ENCODE results near the gene SPATA13. TPM values are rescaled to one million over a fixed set of nuclear protein-coding genes. Genes with fewer than 3 reads are reported as not detected.

Gene SPATA13
- total RNA-seq, 2 donors from 2014 or later = 85.2 to 163 TPM

GRCh38 chr13:24223341-24224231, 63.1 kb downstream of the SPATA13 start:
- TF ChIP-seq POLR2A (IDR thresholded peaks at IDR 0.05) = no peak
- TF ChIP-seq, protein P1, sequence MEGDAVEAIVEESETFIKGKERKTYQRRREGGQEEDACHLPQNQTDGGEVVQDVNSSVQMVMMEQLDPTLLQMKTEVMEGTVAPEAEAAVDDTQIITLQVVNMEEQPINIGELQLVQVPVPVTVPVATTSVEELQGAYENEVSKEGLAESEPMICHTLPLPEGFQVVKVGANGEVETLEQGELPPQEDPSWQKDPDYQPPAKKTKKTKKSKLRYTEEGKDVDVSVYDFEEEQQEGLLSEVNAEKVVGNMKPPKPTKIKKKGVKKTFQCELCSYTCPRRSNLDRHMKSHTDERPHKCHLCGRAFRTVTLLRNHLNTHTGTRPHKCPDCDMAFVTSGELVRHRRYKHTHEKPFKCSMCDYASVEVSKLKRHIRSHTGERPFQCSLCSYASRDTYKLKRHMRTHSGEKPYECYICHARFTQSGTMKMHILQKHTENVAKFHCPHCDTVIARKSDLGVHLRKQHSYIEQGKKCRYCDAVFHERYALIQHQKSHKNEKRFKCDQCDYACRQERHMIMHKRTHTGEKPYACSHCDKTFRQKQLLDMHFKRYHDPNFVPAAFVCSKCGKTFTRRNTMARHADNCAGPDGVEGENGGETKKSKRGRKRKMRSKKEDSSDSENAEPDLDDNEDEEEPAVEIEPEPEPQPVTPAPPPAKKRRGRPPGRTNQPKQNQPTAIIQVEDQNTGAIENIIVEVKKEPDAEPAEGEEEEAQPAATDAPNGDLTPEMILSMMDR (IDR thresholded peaks at IDR 0.05) = no peak
- no peak for TF ChIP-seq POLR2AphosphoS5 (IDR thresholded peaks at IDR 0.05)
- no peak overlapping the region for H3K27ac ChIP-seq
- no peaks in the 10 kb centered on the region for H3K9me3 ChIP-seq
- H3K36me3 ChIP-seq = peaks cover 0 to 4% of the 10 kb centered on the region in 2 donors
- no peak for DNase-seq (ENCODE audit: low spot score)
- 92% methylated on average over 42 of the region's 42 CpGs for WGBS
- no peaks in the 10 kb centered on the region for H3K27me3 ChIP-seq (replicated peaks; ENCODE audit: insufficient read depth)
- intact Hi-C loops (cut with DNase I) = no loop called here
- no peak overlapping the region for H3K4me3 ChIP-seq
- no peaks in the 10 kb centered on the region for H3K4me1 ChIP-seq (replicated peaks)

DNA sequence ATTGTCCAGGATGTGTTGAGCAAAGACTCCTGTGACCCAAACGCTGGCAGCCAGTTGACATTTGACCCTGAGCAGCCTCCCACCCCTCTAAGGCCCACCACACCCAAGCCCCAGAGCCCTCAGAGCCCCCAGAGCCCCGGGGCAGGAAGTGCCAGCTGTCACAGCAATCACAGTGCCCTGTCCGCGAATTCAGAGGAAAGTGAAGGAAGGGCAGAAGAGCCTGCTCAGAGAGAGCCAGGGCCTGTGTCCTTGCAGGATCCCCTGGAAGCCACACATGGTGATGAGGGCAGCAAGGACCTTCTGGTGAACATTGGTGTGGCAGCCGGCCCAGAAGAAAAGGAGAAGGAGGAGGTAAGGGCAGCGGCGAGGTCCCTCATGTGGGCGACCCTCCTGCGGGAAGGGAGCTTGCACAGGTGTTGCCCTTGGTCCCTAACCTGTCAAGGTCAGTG, 63.7 kb downstream of the SPATA13 start:
- no peaks in the 10 kb centered on the region for H3K27me3 ChIP-seq (replicated peaks; ENCODE audit: insufficient read depth)
- peaks cover 0 to 4% of the 10 kb centered on the region in 2 donors for H3K36me3 ChIP-seq
- no peaks in the 10 kb centered on the region for H3K9me3 ChIP-seq
- DNase-seq (ENCODE audit: low spot score) = no peak
- TF ChIP-seq POLR2A (IDR thresholded peaks at IDR 0.05) (no peak), POLR2AphosphoS5 (IDR thresholded peaks at IDR 0.05) (no peak)
- TF ChIP-seq, protein P1 (IDR thresholded peaks at IDR 0.05) = no peak
- no peaks in the 10 kb centered on the region for H3K4me1 ChIP-seq (replicated peaks)
- 83% methylated on average over 9 of the region's 9 CpGs for WGBS
- intact Hi-C loops (cut with DNase I) = no loop called here
- no peak overlapping the region for H3K4me3 ChIP-seq
- no peak overlapping the region for H3K27ac ChIP-seq

- no peaks in the 10 kb centered on the region for H3K9me3 ChIP-seq
- H3K27me3 ChIP-seq (replicated peaks; ENCODE audit: insufficient read depth) = no peaks in the 10 kb centered on the region
- WGBS = 88% methylated on average over 11 of the region's 11 CpGs
Observed at GRCh38 chr13:24225062-24225461, 64.5 kb downstream of the SPATA13 start.

GRCh38 chr13:24225930-24226329, 65.4 kb downstream of the SPATA13 start:
- Histone ChIP-seq H3K9me3 (no peaks in the 10 kb centered on the region), H3K4me3 (no peak overlapping the region), H3K36me3 (peaks cover 0 to 4% of the 10 kb centered on the region in 2 donors), H3K27me3 (replicated peaks; ENCODE audit: insufficient read depth) (no peaks in the 10 kb centered on the region), H3K27ac (no peak overlapping the region), H3K4me1 (replicated peaks) (no peaks in the 10 kb centered on the region)
- 88% methylated on average over 7 of the region's 7 CpGs for WGBS
- TF ChIP-seq POLR2AphosphoS5 (IDR thresholded peaks at IDR 0.05) = no peak
- TF ChIP-seq, protein P1 (IDR thresholded peaks at IDR 0.05) = no peak
- no peak for DNase-seq (ENCODE audit: low spot score)
- intact Hi-C loops (cut with DNase I) = loop anchor here (5.0 kb wide), 1 partner anchor 304 kb away; no protein-coding TSS in a partner anchor

More at GRCh38 chr13:24225062-24225461, 64.5 kb downstream of the SPATA13 start:
- Histone ChIP-seq H3K27ac (no peak overlapping the region), H3K4me3 (no peak overlapping the region), H3K36me3 (peaks cover 0 to 4% of the 10 kb centered on the region in 2 donors), H3K4me1 (replicated peaks) (no peaks in the 10 kb centered on the region)
- no peak for TF ChIP-seq POLR2AphosphoS5 (IDR thresholded peaks at IDR 0.05)
- TF ChIP-seq, protein P1 (IDR thresholded peaks at IDR 0.05) = no peak
- TF ChIP-seq POLR2A (IDR thresholded peaks at IDR 0.05) = no peak
- no peak for DNase-seq (ENCODE audit: low spot score)
- intact Hi-C loops (cut with DNase I) = loop anchor here (5.0 kb wide), 1 partner anchor 303 kb away; no protein-coding TSS in a partner anchor
